Stimulated activated CD8-positive, alpha-beta memory T cell treated with anti-CD3 and anti-CD28 coated beads, Interleukin-12 subunit alpha, Interleukin-12 subunit beta, amount 100 ng/mL, for 24 hours (primary cell): ENCODE data around the gene ZNRD2.
A peak's percentile ranks its signal among the peaks of the same experiment; 100 is the strongest.

Source experiments
- DNase-seq: peaks from one replicate; pipeline ENCODE4 v3.0.0-alpha.2; 2020; ENCODE audit errors: extremely low read depth

The ZNRD2 gene

GRCh38 chr11:65610404-65610803 is 40.1 kb downstream of the ZNRD2 start:
- DNase-seq: no peak

DNA sequence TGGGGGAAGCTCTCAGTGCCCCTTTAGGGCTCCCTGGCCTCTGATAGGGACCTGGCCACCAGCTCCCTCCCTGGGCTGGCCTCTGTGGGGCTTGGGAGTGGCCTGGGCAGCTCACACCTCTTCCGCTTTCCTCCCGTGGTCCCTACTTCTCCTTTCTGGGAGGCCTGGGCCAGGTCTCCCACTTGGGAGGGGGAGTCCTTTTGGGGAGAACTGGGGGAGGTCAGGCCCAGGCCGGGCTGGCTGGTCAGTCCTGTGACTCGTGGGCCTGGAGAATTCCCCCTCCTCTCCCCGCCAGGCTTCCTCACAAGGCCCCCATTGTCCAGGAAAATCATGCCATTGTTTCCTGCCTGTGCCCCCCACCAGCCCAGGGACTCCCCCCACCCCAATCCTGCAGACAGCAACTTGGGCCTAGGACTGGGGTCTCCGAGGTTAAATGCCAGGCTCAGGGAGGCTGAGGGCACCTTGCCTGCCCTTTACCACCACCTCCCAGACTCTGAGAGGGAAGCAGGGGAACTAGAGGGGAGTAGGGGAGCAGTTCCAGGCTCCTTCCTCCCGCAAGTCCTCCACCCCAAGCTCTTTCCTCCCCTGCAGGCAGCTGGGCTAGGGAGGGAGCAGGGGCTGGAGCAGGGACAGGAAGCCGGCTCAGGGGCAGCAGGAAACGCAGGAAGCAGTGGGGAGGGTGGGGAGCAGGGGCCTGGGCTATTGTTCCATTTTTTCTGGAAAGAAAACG is 40.9 kb downstream of the ZNRD2 start:
- DNase-seq: no peak

GRCh38 chr11:65611758-65612603 is 41.7 kb downstream of the ZNRD2 start:
- no peak for DNase-seq

- DNase-seq: no peak
These were observed 42.4 kb downstream of the ZNRD2 start for GRCh38 chr11:65612691-65613090.

- DNase-seq: no peak
These were observed 43.0 kb downstream of the ZNRD2 start for GRCh38 chr11:65613091-65613928.

DNA sequence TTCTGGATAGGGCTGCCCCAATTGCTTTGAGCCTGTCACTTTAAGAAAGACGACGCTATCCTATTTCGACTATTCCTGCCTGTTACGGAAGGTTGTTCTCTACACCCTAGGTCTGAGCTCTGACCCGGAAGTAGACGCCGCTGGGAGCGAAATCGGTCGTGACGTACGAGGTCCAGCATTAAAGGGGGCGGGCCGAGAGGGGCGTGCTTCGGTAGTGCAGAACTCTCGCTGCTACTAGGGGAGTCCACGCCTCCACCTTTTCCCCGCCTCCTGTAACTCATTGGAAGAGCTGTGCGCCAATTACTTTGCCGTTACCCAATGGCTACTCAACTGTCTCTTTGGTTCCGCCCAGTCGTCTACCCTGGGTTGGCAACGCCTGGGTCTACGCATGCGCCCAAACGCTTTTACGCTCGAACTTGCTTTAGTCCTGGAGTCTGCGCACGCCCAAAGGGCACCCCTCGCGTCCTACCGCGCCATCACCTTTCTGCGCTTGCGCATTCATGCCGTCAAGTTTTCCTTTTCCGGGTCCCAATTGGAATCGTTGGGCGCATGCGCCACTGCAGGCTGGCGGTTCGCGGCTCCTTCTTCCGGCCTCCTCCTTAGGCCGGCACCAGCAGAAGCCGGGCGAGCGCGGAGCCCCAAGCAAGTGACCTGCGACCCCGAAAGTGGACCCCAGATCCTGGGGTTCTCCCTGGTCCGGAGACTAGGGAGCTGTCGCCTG is 45.1 kb downstream of the ZNRD2 start, which contains the start of gene PCNX3:
PCNX3 (plus strand) TSS at position 548 of the 721 bp plus-strand sequence. CDS start 536 bp downstream, outside the sequence.
- DNase-seq: peak; percentile 99

DNA sequence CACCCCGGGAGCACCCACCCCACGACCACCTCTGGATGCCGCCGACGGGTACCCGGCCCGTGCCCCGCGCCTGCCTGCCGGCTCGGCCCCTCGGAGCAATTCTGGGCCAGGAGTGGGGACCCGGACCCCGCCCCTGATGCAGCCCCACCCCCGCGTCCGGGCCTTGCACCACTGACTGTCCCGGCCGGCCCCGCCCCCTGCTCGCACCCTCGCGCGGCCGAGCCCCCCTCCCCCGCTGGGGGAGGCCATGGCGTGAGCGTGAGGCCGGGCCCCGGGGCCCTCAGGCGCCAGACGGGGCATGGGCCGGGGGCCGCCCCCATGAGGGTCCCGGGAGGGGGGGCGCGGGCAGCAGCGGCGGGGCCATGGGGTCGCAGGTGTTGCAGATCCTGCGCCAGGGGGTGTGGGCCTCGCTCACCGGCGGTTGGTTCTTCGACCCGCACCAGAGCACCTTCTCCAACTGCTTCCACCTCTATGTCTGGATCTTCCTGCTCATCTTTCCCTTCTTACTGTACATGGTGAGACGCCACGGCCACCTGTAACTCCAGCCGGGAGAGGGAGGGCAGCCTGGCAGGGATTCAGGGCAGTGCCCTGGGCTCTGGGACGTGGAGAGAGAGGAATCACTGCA is 45.8 kb downstream of the ZNRD2 start:
- no peak for DNase-seq

GRCh38 chr11:65616575-65617001 is 46.3 kb downstream of the ZNRD2 start:
- no peak for DNase-seq

GRCh38 chr11:65617136-65617850 is 47.0 kb downstream of the ZNRD2 start:
- DNase-seq: no peak

DNA sequence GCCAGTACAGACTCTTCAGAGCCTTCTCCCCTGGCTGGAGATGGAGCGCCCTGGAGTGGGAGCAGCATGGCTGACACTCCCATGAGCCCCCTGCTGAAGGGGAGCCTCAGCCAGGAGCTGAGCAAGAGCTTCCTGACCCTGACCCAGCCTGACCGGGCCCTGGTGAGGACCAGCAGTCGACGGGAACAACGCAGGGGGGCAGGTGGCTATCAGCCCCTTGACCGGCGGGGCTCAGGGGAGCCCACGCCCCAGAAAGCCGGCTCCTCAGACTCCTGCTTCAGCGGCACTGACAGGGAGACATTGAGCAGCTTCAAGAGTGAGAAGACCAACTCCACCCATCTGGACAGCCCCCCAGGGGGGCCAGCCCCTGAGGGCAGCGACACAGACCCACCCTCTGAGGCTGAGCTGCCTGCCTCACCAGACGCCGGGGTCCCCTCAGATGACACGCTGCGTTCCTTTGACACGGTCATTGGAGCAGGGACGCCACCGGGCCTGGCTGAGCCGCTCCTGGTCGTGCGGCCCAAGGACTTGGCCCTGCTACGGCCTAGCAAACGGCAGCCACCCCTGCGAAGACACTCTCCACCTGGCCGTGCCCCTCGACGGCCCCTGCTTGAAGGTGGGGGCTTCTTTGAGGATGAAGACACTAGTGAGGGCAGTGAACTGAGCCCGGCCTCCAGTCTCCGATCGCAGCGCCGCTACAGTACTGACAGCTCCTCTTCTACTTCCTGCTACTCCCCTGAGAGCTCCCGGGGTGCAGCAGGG is 47.9 kb downstream of the ZNRD2 start:
- DNase-seq: no peak

- DNase-seq: no peak
These were observed 48.5 kb downstream of the ZNRD2 start for GRCh38 chr11:65618763-65619162.

DNA sequence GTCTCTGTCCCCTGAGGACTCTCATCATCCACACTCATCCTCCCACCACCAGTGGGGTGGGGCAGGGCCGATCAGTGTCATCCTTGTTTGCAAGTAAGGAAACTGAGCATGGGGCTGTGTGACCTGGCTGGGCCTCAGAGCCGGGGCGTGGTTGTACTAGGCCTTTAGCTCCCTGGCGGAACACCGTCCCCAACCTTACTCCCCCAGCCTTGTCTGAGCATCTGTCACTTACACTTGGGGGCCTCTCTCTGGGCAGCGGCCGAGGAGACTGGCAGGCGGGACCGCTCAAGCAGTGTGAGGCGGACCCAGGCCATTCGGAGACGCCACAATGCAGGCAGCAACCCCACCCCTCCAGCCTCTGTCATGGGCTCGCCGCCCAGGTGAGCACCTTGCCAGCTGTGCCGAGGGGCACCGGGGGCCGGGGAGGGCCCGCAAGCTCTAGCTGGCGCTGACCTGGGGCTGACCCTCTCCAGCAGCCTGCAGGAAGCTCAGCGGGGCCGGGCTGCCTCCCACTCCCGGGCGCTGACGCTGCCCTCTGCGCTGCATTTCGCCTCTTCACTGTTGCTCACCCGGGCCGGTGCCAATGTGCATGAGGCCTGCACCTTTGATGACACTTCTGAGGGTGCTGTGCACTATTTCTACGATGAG is 49.1 kb downstream of the ZNRD2 start:
- no peak for DNase-seq

DNA sequence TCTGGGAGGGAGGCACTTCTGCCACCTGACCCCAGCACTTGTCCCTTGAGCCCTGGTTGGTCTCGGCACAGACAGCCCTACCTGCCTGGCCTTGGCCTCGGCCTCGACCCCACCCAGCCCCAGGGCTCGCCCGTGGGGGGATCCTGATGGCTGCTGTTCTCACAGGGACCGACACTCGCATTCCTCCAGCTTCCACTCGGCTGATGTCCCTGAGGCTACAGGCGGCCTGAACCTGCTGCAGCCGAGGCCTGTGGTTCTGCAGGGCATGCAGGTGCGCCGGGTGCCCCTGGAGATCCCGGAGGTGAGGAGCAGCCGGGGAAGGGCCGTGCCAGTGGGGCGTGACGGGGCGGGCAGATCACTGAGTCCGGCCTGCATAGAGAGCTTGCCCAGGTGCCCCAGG is 50.4 kb downstream of the ZNRD2 start:
- no peak for DNase-seq

DNA sequence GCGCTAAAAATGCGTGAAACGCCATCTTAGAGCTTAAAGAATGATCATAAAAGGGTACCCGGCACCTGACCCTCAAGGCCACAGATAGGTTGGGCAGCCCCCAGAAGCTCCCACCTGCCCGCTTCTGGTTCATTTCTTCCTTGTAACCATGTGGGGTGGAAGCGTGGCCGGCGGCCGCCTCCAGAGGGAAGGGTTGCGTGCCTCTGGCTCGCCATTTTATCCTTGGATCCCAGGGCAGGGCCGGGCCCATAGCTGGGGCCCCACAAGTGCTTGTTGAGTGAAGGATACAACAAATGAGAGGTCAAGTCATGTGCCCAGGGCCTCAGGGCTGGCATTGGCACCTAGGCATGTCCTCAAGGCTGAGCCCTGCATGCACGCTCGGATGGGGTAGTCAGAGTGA is 51.2 kb downstream of the ZNRD2 start:
- DNase-seq: no peak
